LNCAP (cell line): ENCODE results near the gene RAB40C.

ENCODE experiments used
- CTCF ChIP-seq: fragments of 450-650 bp; IDR thresholded peaks from 2 replicates; pipeline ENCODE4 v1.5.1; 2017; ENCODE audit warnings: mild to moderate bottlenecking

Gene RAB40C

GRCh38 chr16:586645-587590, 2.9 kb upstream of the RAB40C start:
- TF ChIP-seq CTCF, result no peak

- no peak for TF ChIP-seq CTCF
These were observed 1.3 kb upstream of the RAB40C start for GRCh38 chr16:588639-588888.

- no peak for TF ChIP-seq CTCF
These were observed 793 bp upstream of the RAB40C start for GRCh38 chr16:588889-589657.

- TF ChIP-seq CTCF, result 0 out of 2 replicates have a peak, but pooled peaks have one; percentile 17
These were observed 435 bp downstream of the RAB40C start for GRCh38 chr16:590188-590814.

GRCh38 chr16:590815-591200, 942 bp downstream of the RAB40C start:
- TF ChIP-seq CTCF, result no peak

- no peak for TF ChIP-seq CTCF
These were observed 1.4 kb downstream of the RAB40C start for GRCh38 chr16:591231-591630.

- no peak for TF ChIP-seq CTCF
These were observed 2.1 kb downstream of the RAB40C start for GRCh38 chr16:591892-592517.
